ENCODE data around the gene ZNF335.

DNA sequence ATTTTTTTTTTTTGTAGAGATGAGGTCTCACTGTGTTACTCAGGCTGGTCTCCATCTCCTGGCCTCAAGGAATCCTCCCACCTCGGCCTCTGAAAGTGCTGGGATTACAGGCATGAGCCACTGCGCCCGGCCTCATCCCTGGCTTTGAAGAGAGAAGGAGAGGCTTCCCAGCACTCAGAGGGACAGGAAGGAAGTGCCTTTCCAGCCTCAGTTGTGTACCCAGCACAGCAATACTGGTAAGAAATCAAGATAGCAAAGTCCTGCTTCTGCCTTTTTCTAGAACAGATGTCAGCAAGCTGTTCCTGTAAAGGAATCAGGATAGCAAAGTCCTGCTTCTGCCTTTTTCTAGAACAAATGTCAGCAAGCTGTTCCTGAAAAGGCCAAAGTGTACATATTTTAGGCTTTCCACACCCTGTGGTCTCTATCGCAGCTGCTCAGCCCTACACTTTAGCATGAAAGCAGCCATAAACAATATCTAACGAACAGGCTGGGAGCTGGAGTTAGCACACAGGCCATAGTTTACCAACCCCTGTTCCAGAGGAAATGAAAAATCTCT is 53.7 kb downstream of the ZNF335 start:
- no peak for TF ChIP-seq CTCF (IDR thresholded peaks at IDR 0.05; ENCODE audit: poor library complexity)
- TF ChIP-seq EZH2 (IDR thresholded peaks at IDR 0.05; ENCODE audit: borderline replicate concordance) = no peak
- TF ChIP-seq EZH2phosphoT487 (IDR thresholded peaks at IDR 0.05; ENCODE audit: low read depth, severe bottlenecking, unreplicated experiment) = no peak
